ENCODE results near the gene KLHL24.

GRCh38 chr3:183619010-183619409, 16.4 kb upstream of the KLHL24 start:
- TF ChIP-seq CTCF (IDR thresholded peaks at IDR 0.05) (no peak), ZFX (IDR thresholded peaks at IDR 0.05; ENCODE audit: borderline replicate concordance) (no peak)
